OCI-LY3 (cell line): ENCODE data around the gene KIF5C.

Experiments
- EZH2phosphoT487 ChIP-seq: fragments of 200-600 bp; shearing (Covaris generic); IDR thresholded peaks from 2 replicates; pipeline ENCODE4 v1.6.1; 2018; ENCODE audit warnings: antibody characterized with exemption, mixed run types, low read depth
- TF ChIP-seq, protein P1 (sequence below): fragments of 200-600, 300-600 bp; sonication (generic); IDR thresholded peaks from 2 replicates; pipeline ENCODE4 v1.5.1; 2014; ENCODE audit warnings: antibody characterized with exemption, low read length, low read depth

DNA sequence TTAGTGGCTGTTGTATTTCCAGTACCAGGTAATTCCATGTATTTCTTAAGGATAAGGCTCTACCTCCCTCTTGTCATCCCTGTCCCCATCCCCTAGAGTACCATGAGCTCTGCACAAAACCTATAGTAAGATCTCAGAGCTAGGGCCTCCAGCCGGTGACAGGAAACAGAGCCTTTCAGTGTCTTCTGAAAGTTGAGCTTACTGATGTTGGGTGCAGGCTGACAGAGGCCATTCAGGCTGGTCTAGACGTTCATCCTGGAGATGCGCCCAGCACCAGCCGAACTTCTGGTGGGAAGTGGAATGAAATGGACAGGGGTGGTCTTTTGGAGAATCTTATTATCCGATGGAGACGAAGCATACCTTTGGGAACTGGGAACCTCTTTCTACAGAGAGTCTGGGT, 146.7 kb downstream of the KIF5C start:
- TF ChIP-seq, protein P1, sequence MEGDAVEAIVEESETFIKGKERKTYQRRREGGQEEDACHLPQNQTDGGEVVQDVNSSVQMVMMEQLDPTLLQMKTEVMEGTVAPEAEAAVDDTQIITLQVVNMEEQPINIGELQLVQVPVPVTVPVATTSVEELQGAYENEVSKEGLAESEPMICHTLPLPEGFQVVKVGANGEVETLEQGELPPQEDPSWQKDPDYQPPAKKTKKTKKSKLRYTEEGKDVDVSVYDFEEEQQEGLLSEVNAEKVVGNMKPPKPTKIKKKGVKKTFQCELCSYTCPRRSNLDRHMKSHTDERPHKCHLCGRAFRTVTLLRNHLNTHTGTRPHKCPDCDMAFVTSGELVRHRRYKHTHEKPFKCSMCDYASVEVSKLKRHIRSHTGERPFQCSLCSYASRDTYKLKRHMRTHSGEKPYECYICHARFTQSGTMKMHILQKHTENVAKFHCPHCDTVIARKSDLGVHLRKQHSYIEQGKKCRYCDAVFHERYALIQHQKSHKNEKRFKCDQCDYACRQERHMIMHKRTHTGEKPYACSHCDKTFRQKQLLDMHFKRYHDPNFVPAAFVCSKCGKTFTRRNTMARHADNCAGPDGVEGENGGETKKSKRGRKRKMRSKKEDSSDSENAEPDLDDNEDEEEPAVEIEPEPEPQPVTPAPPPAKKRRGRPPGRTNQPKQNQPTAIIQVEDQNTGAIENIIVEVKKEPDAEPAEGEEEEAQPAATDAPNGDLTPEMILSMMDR: no peak
- TF ChIP-seq EZH2phosphoT487: no peak
